ENCODE results near the gene NUCB1. TPM values are rescaled to one million over a fixed set of nuclear protein-coding genes. Genes with fewer than 3 reads are reported as not detected.
A peak's percentile ranks its signal among the peaks of the same experiment; 100 is the strongest.

NUCB1 gene
- total and polyA plus RNA-seq, 2 donors, result 42.3 to 119 TPM

DNA sequence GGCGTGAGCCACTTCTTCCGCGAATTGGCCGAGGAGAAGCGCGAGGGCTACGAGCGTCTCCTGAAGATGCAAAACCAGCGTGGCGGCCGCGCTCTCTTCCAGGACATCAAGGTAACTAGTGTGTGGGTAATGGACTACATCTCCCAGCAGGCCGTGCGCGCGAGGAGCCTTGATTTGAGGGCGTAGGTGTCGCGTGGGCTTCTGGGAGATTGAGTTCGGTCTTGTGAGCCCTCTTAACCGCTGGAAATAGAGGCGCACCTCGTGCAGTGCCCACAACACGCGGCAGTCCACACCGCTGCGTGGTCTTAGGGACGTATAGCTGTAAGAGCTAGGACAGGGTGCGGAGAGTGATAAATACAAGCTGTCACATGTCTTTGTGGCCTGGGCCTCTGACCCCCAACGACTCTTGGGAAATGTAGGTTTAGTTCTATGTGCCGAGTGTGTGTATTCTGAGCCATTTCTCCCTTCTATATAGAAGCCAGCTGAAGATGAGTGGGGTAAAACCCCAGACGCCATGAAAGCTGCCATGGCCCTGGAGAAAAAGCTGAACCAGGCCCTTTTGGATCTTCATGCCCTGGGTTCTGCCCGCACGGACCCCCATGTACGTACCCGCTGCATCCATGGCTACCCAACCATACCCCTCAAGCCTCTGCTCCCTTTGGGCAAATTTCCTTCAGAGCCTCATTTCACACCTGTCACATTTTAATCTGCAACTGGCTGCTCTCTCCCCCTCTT is 65.9 kb downstream of the NUCB1 start:
- H3K4me3 ChIP-seq (ENCODE audit: low read length in 2 of 2), result peak overlapping the region; percentile 73 to 87
- H3K36me3 ChIP-seq (ENCODE audit: control insufficient read depth in 2 of 2, insufficient read depth in 2 of 2, low read length in 1 of 2), result peaks cover 35 to 47% of the 10 kb centered on the region in 2 donors
- peak overlapping the region; percentile 92 to 95 for H3K27ac ChIP-seq (ENCODE audit: low read depth in 1 of 2, low read length in 1 of 2)
- WGBS, result 16% methylated on average over 36 of the region's 36 CpGs
- peaks cover 0 to 8% of the 10 kb centered on the region in 2 donors for H3K9me3 ChIP-seq (ENCODE audit: control insufficient read depth in 2 of 2, insufficient read depth in 1 of 2, low read length in 1 of 2)
- DNase-seq (ENCODE audit: low read depth in 6 of 9, low spot score in 9 of 9), result peak; percentile 77 to 96 (median 87)
- H3K27me3 ChIP-seq (ENCODE audit: control insufficient read depth in 2 of 2, insufficient read depth in 1 of 2, low read length in 1 of 2), result no peaks in the 10 kb centered on the region
- H3K4me1 ChIP-seq (ENCODE audit: control insufficient read depth in 2 of 2, insufficient read depth in 2 of 2, low read length in 2 of 2), result peaks cover 31 to 49% of the 10 kb centered on the region in 2 donors

DNA sequence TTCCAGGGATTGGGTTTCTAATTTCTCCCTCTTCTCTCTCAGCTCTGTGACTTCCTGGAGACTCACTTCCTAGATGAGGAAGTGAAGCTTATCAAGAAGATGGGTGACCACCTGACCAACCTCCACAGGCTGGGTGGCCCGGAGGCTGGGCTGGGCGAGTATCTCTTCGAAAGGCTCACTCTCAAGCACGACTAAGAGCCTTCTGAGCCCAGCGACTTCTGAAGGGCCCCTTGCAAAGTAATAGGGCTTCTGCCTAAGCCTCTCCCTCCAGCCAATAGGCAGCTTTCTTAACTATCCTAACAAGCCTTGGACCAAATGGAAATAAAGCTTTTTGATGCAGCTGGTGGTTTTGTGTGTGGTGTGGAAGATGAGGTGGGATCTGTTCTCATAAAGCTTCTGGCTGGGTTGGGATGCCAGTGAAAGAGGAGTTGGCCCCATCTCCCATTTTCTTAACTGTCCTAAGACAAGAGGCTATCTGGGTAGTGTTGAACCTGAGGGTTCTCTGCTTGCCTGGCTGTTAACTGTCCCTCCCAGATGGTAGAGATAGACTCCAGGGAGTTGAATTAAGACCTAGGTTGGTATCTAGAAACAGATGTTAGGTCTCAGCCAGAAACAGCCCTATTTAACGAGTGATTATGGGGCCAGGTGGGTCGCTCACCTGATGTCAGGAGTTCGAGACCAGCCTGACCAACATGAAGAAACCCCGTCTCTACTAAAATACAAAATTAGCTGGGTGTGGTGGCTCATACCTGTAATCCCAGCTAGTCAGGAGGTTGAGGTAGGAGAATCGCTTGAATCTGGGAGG is 66.6 kb downstream of the NUCB1 start:
- Histone ChIP-seq H3K27me3 (ENCODE audit: control insufficient read depth in 2 of 2, insufficient read depth in 1 of 2, low read length in 1 of 2) (no peaks in the 10 kb centered on the region), H3K4me3 (ENCODE audit: low read length in 2 of 2) (peak overlapping the region; percentile 73 to 87), H3K4me1 (ENCODE audit: control insufficient read depth in 2 of 2, insufficient read depth in 2 of 2, low read length in 2 of 2) (peaks cover 31 to 47% of the 10 kb centered on the region in 2 donors), H3K27ac (ENCODE audit: low read depth in 1 of 2, low read length in 1 of 2) (peak overlapping the region in 1 of 2 donors; percentile 33), H3K9me3 (ENCODE audit: control insufficient read depth in 2 of 2, insufficient read depth in 1 of 2, low read length in 1 of 2) (peaks cover 0 to 8% of the 10 kb centered on the region in 2 donors), H3K36me3 (ENCODE audit: control insufficient read depth in 2 of 2, insufficient read depth in 2 of 2, low read length in 1 of 2) (peaks cover 34 to 46% of the 10 kb centered on the region in 2 donors)
- 96% methylated on average over 10 of the region's 10 CpGs for WGBS
- no peak for DNase-seq (ENCODE audit: low read depth in 6 of 9, low spot score in 9 of 9)

DNA sequence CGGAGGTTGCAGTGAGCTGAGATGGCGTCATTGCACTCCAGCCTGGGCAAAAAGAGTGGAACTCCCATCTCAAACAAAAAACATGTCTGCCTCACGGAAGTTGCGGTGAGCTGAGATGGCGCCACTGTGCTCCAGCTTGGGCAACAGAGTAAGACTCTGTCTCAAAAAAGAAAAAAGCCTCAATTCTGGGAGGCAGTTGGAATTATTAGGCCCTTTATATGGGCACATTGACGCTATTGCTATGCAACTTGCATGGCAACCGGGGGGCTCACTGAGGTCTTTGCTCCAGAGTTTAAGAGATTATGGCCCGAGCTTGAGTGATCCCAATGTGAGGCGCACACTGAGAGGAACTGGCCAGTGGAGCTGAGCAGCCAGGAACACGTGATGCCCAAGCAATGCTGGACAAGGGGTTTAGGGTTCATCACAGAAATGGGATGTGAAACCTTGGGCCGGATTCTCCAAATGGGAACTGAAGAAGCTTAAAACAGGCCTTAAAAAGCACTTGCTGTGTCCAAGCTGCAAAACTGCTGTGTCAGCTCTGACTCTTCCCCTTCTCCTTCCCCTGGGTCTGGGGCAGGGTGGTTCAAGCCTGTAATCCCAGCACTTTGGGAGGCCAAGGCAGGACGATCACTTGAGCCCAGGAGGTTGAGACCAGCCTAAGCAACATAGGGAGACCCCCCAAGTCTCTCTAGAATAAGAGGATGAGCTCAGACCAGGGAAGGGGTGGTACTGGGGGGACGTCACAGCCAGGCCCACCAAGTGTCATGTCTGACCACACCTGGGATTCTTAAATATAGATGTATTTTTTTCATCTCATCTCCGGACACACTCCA is 67.5 kb downstream of the NUCB1 start:
- H3K36me3 ChIP-seq (ENCODE audit: control insufficient read depth in 2 of 2, insufficient read depth in 2 of 2, low read length in 1 of 2), result peaks cover 34 to 46% of the 10 kb centered on the region in 2 donors

GRCh38 chr19:48968179-48968661 is 68.1 kb downstream of the NUCB1 start:
- Histone ChIP-seq H3K9me3 (ENCODE audit: control insufficient read depth in 2 of 2, insufficient read depth in 1 of 2, low read length in 1 of 2) (peaks cover 0 to 8% of the 10 kb centered on the region in 2 donors), H3K27me3 (ENCODE audit: control insufficient read depth in 2 of 2, insufficient read depth in 1 of 2, low read length in 1 of 2) (no peaks in the 10 kb centered on the region), H3K4me3 (ENCODE audit: low read length in 2 of 2) (no peak overlapping the region), H3K36me3 (ENCODE audit: control insufficient read depth in 2 of 2, insufficient read depth in 2 of 2, low read length in 1 of 2) (peaks cover 34 to 46% of the 10 kb centered on the region in 2 donors), H3K27ac (ENCODE audit: low read depth in 1 of 2, low read length in 1 of 2) (no peak overlapping the region), H3K4me1 (ENCODE audit: control insufficient read depth in 2 of 2, insufficient read depth in 2 of 2, low read length in 2 of 2) (peaks cover 26 to 32% of the 10 kb centered on the region in 2 donors)
- DNase-seq (ENCODE audit: low read depth in 6 of 9, low spot score in 9 of 9), result no peak
- 90% methylated on average over 4 of the region's 4 CpGs for WGBS

More for the DNA sequence above, 67.5 kb downstream of the NUCB1 start:
- no peak overlapping the region for H3K4me3 ChIP-seq (ENCODE audit: low read length in 2 of 2)
- 94% methylated on average over 14 of the region's 14 CpGs for WGBS
- DNase-seq (ENCODE audit: low read depth in 6 of 9, low spot score in 9 of 9), result peak in 1 of 9 donors; percentile 41
- H3K4me1 ChIP-seq (ENCODE audit: control insufficient read depth in 2 of 2, insufficient read depth in 2 of 2, low read length in 2 of 2), result peaks cover 28 to 39% of the 10 kb centered on the region in 2 donors
- peaks cover 0 to 8% of the 10 kb centered on the region in 2 donors for H3K9me3 ChIP-seq (ENCODE audit: control insufficient read depth in 2 of 2, insufficient read depth in 1 of 2, low read length in 1 of 2)
- no peaks in the 10 kb centered on the region for H3K27me3 ChIP-seq (ENCODE audit: control insufficient read depth in 2 of 2, insufficient read depth in 1 of 2, low read length in 1 of 2)
- peak overlapping the region in 1 of 2 donors; percentile 48 for H3K27ac ChIP-seq (ENCODE audit: low read depth in 1 of 2, low read length in 1 of 2)

- 96% methylated on average over 15 of the region's 15 CpGs for WGBS
These were observed 68.7 kb downstream of the NUCB1 start for GRCh38 chr19:48968813-48969218.

DNA sequence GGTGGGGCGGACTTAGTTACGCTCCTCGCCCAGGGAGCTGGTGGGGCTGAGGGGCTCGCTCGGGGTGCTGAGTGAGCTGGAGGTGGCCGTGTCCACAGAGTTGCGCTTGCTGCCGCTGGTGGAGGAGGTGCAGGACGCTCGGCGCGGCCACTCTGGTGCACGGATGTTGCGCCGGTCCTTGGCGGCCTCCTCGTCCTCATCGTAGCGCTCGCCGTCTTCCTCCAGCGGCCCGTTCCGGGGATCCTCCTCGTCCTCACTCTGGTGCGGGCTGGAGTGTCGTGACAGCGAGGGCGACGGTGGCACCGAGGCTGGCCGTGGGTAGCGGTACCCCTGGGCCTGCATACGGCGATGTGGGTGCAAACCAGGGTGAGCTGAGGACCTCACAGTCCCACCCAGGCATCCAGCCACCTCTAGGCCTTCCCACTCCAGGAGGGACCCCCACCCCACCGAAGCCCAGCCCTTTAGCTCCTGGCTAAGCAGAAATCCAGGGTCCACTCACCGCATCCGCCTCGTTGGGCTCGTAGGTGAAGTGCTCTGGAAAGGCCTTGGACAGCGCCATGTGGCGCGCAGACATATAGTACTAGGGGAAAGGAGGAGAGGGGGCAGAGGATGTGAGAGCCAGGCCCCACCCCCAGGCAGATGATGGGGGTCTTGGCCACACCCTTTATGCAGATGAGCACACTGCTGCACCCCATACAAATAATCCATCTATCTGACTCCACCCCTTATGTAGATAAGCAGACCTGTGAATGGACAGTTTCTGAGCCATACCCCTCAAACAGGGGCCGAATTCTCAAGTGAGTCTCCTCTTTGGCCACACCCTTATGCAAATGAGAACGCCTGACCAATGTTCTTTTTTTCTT is 69.4 kb downstream of the NUCB1 start:
- WGBS, result 98% methylated on average over 45 of the region's 45 CpGs
- Histone ChIP-seq H3K9me3 (ENCODE audit: control insufficient read depth in 2 of 2, insufficient read depth in 1 of 2, low read length in 1 of 2) (peaks cover 0 to 8% of the 10 kb centered on the region in 2 donors), H3K27me3 (ENCODE audit: control insufficient read depth in 2 of 2, insufficient read depth in 1 of 2, low read length in 1 of 2) (no peaks in the 10 kb centered on the region), H3K36me3 (ENCODE audit: control insufficient read depth in 2 of 2, insufficient read depth in 2 of 2, low read length in 1 of 2) (peaks cover 43 to 55% of the 10 kb centered on the region in 2 donors), H3K4me3 (ENCODE audit: low read length in 2 of 2) (no peak overlapping the region), H3K4me1 (ENCODE audit: control insufficient read depth in 2 of 2, insufficient read depth in 2 of 2, low read length in 2 of 2) (peaks cover 13 to 20% of the 10 kb centered on the region in 2 donors), H3K27ac (ENCODE audit: low read depth in 1 of 2, low read length in 1 of 2) (no peak overlapping the region)
- DNase-seq (ENCODE audit: low read depth in 6 of 9, low spot score in 9 of 9), result no peak

More at GRCh38 chr19:48968813-48969218, 68.7 kb downstream of the NUCB1 start:
- H3K9me3 ChIP-seq (ENCODE audit: control insufficient read depth in 2 of 2, insufficient read depth in 1 of 2, low read length in 1 of 2), result peaks cover 0 to 8% of the 10 kb centered on the region in 2 donors
- no peak overlapping the region for H3K4me3 ChIP-seq (ENCODE audit: low read length in 2 of 2)
- H3K27ac ChIP-seq (ENCODE audit: low read depth in 1 of 2, low read length in 1 of 2), result no peak overlapping the region
- H3K36me3 ChIP-seq (ENCODE audit: control insufficient read depth in 2 of 2, insufficient read depth in 2 of 2, low read length in 1 of 2), result peaks cover 36 to 49% of the 10 kb centered on the region in 2 donors
- no peaks in the 10 kb centered on the region for H3K27me3 ChIP-seq (ENCODE audit: control insufficient read depth in 2 of 2, insufficient read depth in 1 of 2, low read length in 1 of 2)
- H3K4me1 ChIP-seq (ENCODE audit: control insufficient read depth in 2 of 2, insufficient read depth in 2 of 2, low read length in 2 of 2), result peaks cover 20 to 27% of the 10 kb centered on the region in 2 donors
- no peak for DNase-seq (ENCODE audit: low read depth in 6 of 9, low spot score in 9 of 9)

GRCh38 chr19:48970139-48970766 is 70.1 kb downstream of the NUCB1 start:
- H3K4me1 ChIP-seq (ENCODE audit: control insufficient read depth in 2 of 2, insufficient read depth in 2 of 2, low read length in 2 of 2), result peaks cover 11 to 16% of the 10 kb centered on the region in 2 donors
- no peaks in the 10 kb centered on the region for H3K27me3 ChIP-seq (ENCODE audit: control insufficient read depth in 2 of 2, insufficient read depth in 1 of 2, low read length in 1 of 2)
- H3K36me3 ChIP-seq (ENCODE audit: control insufficient read depth in 2 of 2, insufficient read depth in 2 of 2, low read length in 1 of 2), result peaks cover 45 to 55% of the 10 kb centered on the region in 2 donors
- H3K27ac ChIP-seq (ENCODE audit: low read depth in 1 of 2, low read length in 1 of 2), result no peak overlapping the region
- no peak overlapping the region for H3K4me3 ChIP-seq (ENCODE audit: low read length in 2 of 2)
- H3K9me3 ChIP-seq (ENCODE audit: control insufficient read depth in 2 of 2, insufficient read depth in 1 of 2, low read length in 1 of 2), result peaks cover 0 to 8% of the 10 kb centered on the region in 2 donors
- no peak for DNase-seq (ENCODE audit: low read depth in 6 of 9, low spot score in 9 of 9)
- 96% methylated on average over 23 of the region's 23 CpGs for WGBS
